Mucosa of descending colon (tissue), 3 donors: ENCODE data around the gene DNAH10. TPM values are rescaled to one million over a fixed set of nuclear protein-coding genes. Genes with fewer than 3 reads are reported as not detected.

Experiments used
- ATAC-seq: fragments of 200-7000 bp; cut with Tn5 transposase; one replicate; pipeline ENCODE4 v1.9.1; 2020; ENCODE audit warnings: mild to moderate bottlenecking, moderate library complexity
- DNase-seq, 3 donors: peaks; one replicate each; pipeline ENCODE4 v3.0.0-alpha.2; 2020
- H3K36me3 ChIP-seq: fragments of 200-600 bp; one replicate; pipeline ENCODE4 v1.8.0; 2021; ENCODE audit warnings: low read depth, mild to moderate bottlenecking
- H3K4me1 ChIP-seq: fragments of 200-600 bp; one replicate; pipeline ENCODE4 v1.8.0; 2021; ENCODE audit warnings: low read depth, mild to moderate bottlenecking
- H3K4me3 ChIP-seq: fragments of 200-600 bp; one replicate; pipeline ENCODE4 v1.8.0; 2021; ENCODE audit warnings: mild to moderate bottlenecking
- H3K9me3 ChIP-seq: fragments of 200-600 bp; one replicate; pipeline ENCODE4 v1.8.0; 2021; ENCODE audit warnings: mild to moderate bottlenecking
- intact Hi-C, 2 donors: fragments of 100-400 bp; cut with DNase I in 1 of 2; cut with micrococcal nuclease in 1 of 2; formaldehyde crosslinking; loops; one replicate each; pipeline versions ENCODE4 v1.11.0 to v1.11.1; 2022; cut with DNase I, micrococcal nuclease
- total RNA-seq, 3 donors: library from RNA; stranded (reverse); fragmentation: NEBNext Ultra II Directional in 2 of 3; extraction: Animal tissue kit (Norgen Biotek cat#: 25700) in 2 of 3; gene quantifications; one replicate each; pipeline versions ENCODE4 v1.2.1 to v1.2.4, GENCODE V29; 2021 to 2023
- TF ChIP-seq, protein P1 (sequence below): fragments of 200-600 bp; IDR thresholded peaks from one replicate; pipeline ENCODE4 v1.8.0; 2022; ENCODE audit warnings: antibody characterized with exemption, mild to moderate bottlenecking
- donor health status: DM: no; HTN: no; CAD: no; lungs with moderate emphysema.
- donor health status: DM: no; HTN: no; CAD: no.
- donor health status: DM: no; HTN: yes; CAD: no.

Gene DNAH10
- total RNA-seq, 3 donors from 2014 or later: 0.29 to 0.63 (median 0.29) TPM

DNA sequence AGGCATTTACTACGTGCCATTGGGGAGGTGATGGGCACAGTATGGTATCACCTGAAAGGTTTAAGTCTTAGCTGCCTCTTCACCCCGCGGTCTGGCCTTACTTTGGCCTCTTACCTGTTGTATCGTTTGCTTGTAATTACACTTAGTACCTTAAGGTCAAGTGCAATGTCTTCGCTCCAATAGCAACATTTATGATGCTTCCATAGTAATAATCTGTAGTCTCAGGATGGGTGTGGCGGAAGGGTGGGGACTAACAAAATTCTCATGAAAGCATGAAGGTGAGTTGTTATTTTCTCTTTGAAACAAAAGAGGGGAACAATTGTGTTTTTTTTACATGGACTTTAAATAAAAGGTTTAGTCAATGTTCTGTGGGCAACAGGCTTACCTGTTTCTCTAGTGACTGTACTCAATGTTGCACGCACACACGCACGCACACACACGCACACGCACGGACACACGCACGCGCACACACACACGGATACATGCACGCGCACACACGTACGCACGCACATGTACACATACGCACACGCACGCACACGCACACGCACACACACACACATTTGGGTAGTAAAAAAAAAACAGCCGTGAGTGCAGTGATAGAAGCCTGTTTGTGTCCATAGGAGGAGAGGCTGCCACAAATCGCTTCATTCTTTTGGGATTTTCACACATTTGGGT, 91.4 kb downstream of the DNAH10 start:
- Histone ChIP-seq H3K4me3 (no peak overlapping the region), H3K4me1 (no peaks in the 10 kb centered on the region), H3K36me3 (no peaks in the 10 kb centered on the region), H3K9me3 (no peaks in the 10 kb centered on the region)
- intact Hi-C loops: no loop called here
- DNase-seq: peak in 2 of 3 donors; percentile 48 to 75
- TF ChIP-seq, protein P1, sequence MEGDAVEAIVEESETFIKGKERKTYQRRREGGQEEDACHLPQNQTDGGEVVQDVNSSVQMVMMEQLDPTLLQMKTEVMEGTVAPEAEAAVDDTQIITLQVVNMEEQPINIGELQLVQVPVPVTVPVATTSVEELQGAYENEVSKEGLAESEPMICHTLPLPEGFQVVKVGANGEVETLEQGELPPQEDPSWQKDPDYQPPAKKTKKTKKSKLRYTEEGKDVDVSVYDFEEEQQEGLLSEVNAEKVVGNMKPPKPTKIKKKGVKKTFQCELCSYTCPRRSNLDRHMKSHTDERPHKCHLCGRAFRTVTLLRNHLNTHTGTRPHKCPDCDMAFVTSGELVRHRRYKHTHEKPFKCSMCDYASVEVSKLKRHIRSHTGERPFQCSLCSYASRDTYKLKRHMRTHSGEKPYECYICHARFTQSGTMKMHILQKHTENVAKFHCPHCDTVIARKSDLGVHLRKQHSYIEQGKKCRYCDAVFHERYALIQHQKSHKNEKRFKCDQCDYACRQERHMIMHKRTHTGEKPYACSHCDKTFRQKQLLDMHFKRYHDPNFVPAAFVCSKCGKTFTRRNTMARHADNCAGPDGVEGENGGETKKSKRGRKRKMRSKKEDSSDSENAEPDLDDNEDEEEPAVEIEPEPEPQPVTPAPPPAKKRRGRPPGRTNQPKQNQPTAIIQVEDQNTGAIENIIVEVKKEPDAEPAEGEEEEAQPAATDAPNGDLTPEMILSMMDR: no peak
- peak; percentile 70 for ATAC-seq

DNA sequence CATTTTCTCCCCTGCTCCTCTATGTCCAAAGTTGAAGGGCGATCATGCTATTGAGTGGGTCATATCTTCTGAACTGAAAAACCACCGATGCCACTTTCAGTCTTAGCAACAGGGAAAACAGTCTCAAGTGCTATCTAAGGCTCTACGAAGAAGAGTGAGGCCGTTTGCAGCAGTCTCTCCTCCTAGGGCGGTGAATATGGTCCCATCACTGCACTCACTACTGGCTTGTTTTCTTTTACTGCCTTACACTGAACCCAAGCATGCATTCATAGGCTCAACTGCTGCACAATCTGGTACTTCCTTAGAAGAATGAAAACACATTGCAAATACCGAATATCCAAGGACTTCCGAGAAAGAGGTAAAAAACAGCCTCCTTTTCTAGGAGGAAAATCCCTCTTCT, 92.1 kb downstream of the DNAH10 start:
- H3K4me1 ChIP-seq: no peaks in the 10 kb centered on the region
- H3K9me3 ChIP-seq: no peaks in the 10 kb centered on the region
- H3K4me3 ChIP-seq: no peak overlapping the region
- DNase-seq (no peak), ATAC-seq (no peak)
- intact Hi-C loops: no loop called here
- TF ChIP-seq, protein P1: no peak
- H3K36me3 ChIP-seq: no peaks in the 10 kb centered on the region

DNA sequence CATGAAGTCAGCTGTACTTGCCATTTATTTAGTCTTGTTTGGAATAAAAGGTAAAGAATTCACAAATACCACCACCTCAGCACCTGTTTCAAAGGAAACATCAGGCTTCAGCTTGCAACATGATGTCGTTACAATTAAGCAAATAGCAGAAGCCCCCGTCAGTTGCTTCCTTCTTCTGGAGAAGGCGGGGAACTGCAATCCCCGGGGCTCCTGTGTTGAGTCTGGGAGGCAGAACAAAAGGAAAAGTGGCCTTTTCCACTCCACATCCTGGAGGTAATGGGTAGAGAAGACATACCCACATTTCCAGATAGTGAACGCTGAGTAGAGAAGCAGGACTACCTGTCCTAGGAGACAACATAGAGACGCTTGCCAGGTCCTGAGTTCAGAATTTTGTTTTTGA, 92.8 kb downstream of the DNAH10 start:
- no peak overlapping the region for H3K4me3 ChIP-seq
- H3K9me3 ChIP-seq: no peaks in the 10 kb centered on the region
- TF ChIP-seq, protein P1: no peak
- intact Hi-C loops: no loop called here
- H3K36me3 ChIP-seq: no peaks in the 10 kb centered on the region
- no peak for DNase-seq
- no peak for ATAC-seq
- no peaks in the 10 kb centered on the region for H3K4me1 ChIP-seq

DNA sequence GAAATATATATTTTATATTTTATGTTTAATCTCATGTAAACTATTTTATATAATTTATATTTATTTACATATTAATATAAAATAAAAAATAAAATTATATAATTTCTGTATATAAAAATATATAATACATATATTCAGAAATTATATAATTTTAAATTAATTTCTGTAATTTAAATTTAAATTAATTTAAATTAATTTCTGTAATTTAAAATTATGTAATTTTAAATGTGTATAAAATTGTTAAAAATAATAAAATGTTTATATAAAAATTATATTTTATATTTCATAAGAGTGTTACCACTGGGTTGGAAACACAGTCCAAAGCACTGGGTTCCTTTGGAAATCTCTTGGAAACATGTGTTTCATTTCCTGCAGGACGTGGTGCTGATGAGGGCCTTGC, 94.6 kb downstream of the DNAH10 start:
- TF ChIP-seq, protein P1: no peak
- no peak for DNase-seq
- H3K4me1 ChIP-seq: no peaks in the 10 kb centered on the region
- H3K9me3 ChIP-seq: no peaks in the 10 kb centered on the region
- H3K36me3 ChIP-seq: no peaks in the 10 kb centered on the region
- intact Hi-C loops: no loop called here
- ATAC-seq: no peak
- H3K4me3 ChIP-seq: no peak overlapping the region

DNA sequence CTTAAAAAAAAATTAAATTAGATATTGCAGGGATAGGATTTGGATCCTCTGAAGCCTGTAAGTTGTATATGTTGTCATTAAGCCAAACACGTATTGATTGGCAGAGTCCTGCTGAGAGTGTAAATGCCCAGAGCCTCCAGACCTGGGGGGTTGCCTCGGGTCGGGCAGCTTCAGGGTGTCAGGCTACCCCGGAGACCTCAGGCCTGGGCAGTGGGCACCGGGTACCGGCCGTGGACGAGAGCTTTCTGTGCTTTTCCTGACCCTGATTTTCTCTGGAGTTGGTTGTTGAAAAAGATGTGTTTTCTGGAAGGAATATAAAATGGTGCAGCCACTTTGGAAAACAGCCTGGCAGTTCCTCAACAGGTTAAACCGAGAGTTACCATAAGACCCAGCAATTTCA, 96.1 kb downstream of the DNAH10 start:
- Histone ChIP-seq H3K4me1 (no peaks in the 10 kb centered on the region), H3K36me3 (no peaks in the 10 kb centered on the region), H3K4me3 (no peak overlapping the region), H3K9me3 (no peaks in the 10 kb centered on the region)
- intact Hi-C loops: no loop called here
- no peak for ATAC-seq
- TF ChIP-seq, protein P1: no peak
- no peak for DNase-seq

DNA sequence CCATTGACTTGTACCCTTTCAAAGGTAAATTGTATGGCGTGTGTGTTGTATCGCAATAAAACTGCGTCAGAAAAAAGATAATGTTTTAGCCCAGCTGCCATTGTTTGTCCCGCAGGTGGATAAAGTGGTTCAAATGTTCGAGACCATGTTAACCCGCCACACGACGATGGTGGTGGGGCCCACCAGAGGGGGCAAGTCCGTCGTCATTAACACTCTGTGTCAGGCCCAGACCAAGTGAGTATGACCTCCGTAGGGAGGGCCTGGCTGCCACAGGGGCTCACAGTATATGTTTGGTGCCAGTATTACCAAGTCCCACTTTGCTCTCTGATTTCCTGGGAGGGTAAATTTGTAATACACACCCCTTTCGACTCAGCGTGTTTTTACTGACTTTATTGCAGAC, 96.9 kb downstream of the DNAH10 start:
- TF ChIP-seq, protein P1: no peak
- no peaks in the 10 kb centered on the region for H3K4me1 ChIP-seq

More for the DNA sequence above, 96.9 kb downstream of the DNAH10 start:
- intact Hi-C loops: no loop called here
- H3K4me3 ChIP-seq: no peak overlapping the region
- no peak for ATAC-seq
- no peaks in the 10 kb centered on the region for H3K9me3 ChIP-seq
- no peaks in the 10 kb centered on the region for H3K36me3 ChIP-seq
- DNase-seq: no peak
